HG02571 (cell line): ENCODE results near the gene PNLIPRP3.
"Not testable (repeated sequence)": the region's sequence is repeated elsewhere in the genome, so short reads cannot be mapped to it uniquely, and the experiment has no call there.

ENCODE experiments used
- ATAC-seq: cut with Tn5 transposase; IDR thresholded peaks from one replicate; pipeline ENCODE4 v1.9.1; 2021; ENCODE audit warnings: mild to moderate bottlenecking, moderate library complexity; ENCODE audit not compliant: unreplicated experiment

Gene PNLIPRP3

DNA sequence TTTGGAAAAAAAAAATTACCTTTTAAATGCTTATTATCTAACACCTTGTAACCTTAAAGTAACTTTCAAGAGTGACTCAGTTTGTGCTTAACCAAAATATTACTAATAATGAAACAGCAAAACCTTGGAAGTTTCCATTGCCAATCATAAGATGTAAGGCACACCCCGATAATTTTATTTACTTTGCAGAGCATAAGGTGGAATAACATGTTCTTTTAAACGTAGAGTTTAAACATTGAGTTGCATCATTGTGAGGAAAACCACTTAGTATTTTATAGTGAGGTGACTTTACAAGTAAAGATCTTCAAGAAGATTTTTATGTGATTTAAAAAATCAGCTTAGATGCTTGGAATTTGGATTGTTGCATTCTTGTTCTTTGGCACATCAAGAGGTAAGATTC lies at the start of gene PNLIPRP3:
Gene PNLIPRP3 (plus strand): TSS at position 177 of the 400 bp plus-strand sequence. CDS start 166 bp downstream, at position 343.
- no peak for ATAC-seq

GRCh38 chr10:116382290-116382689 lies 45.4 kb upstream of the PNLIPRP3 start:
- no peak for ATAC-seq

DNA sequence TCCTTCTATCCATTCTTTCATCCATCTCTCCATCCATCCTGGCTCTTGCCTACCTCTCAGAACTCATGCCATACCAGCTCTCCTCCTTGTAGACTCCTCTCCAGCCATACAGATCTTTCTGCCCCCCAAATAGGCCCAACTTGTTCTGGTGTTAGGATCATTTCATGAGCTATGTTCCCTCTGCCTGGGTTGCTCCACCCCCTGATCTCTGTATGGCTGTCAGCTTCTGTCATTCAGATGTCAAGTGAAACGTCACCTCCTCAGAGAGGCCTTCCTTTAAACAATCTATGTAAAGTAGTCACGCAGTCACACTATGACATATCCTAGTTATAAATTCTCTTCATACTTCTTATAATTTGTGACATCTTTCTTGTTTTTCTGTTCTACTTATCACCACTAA lies 42.3 kb upstream of the PNLIPRP3 start:
- ATAC-seq: no peak

GRCh38 chr10:116385994-116386809 lies 41.4 kb upstream of the PNLIPRP3 start:
- ATAC-seq: no peak

DNA sequence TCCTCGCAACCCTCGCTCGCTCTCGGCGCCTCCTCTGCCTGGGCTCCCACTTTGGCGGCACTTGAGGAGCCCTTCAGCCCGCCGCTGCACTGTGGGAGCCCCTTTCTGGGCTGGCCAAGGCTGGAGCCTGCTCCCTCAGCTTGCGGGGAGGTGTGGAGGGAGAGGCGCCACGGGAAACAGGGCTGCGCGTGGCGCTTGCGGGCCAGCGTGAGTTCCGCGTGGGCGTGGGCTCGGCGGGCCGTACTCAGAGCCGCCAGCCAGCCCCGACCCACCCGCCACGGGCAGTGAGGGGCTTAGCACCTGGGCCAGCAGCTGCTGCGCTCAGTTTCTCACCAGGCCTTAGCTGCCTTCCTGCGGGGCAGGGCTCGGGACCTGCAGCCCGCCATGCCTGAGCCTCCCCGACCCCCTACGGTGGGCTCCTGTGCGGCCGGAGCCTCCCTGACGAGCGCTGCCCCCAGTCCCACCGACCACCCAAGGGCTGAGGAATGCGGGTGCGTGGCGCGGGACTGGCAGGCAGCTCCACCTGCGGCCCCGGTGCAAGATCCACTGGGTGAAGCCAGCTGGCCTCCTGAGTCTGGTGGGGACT lies 34.3 kb upstream of the PNLIPRP3 start:
- not testable (repeated sequence) for ATAC-seq

GRCh38 chr10:116395223-116395985 lies 32.2 kb upstream of the PNLIPRP3 start:
- no peak for ATAC-seq

GRCh38 chr10:116398224-116398623 lies 29.4 kb upstream of the PNLIPRP3 start:
- no peak for ATAC-seq

GRCh38 chr10:116402858-116403257 lies 24.8 kb upstream of the PNLIPRP3 start:
- ATAC-seq: no peak

GRCh38 chr10:116403740-116404250 lies 23.9 kb upstream of the PNLIPRP3 start:
- ATAC-seq: no peak

DNA sequence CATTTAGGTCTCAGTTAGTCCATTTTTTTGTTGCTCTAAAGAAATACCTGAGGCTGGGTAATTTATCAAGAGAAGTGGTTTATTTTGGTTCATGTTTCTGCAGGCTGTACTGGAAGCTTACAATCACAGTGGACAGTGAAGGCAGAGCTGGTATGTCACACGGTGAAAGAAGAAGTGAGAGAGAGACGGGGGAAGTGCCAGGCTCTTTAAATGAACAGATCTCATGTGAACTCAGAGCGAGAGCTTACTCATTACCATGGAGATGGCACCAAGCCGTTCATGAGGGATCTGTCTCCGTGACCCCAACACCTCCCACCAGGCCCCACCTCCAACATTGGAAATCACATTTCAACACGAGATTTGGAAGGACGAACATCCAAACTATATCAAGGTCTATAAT lies 18.9 kb upstream of the PNLIPRP3 start:
- ATAC-seq: no peak

DNA sequence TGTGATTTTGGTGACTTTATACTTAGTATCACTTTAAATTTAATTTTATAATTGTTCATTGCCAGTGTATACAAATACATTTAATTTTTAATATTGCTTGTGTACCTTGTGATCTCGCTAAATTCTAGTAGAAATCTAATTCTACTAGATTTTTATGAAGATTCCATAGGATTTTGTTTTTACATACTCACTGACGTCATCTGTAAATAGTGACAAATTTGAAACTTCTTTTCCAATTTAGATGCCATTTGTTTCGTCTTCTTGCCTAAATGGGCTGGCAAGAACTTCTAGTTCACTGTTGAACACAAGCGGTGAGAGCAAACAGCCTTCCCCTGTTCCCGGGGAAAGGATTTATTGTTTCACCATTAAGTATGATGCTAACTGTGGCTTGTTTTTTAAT lies 17.3 kb upstream of the PNLIPRP3 start:
- ATAC-seq: no peak

GRCh38 chr10:116417821-116418220 lies 9.8 kb upstream of the PNLIPRP3 start:
- ATAC-seq: no peak

- no peak for ATAC-seq
Observed at GRCh38 chr10:116418389-116418788, 9.3 kb upstream of the PNLIPRP3 start.

GRCh38 chr10:116421815-116422214 lies 5.8 kb upstream of the PNLIPRP3 start:
- no peak for ATAC-seq

DNA sequence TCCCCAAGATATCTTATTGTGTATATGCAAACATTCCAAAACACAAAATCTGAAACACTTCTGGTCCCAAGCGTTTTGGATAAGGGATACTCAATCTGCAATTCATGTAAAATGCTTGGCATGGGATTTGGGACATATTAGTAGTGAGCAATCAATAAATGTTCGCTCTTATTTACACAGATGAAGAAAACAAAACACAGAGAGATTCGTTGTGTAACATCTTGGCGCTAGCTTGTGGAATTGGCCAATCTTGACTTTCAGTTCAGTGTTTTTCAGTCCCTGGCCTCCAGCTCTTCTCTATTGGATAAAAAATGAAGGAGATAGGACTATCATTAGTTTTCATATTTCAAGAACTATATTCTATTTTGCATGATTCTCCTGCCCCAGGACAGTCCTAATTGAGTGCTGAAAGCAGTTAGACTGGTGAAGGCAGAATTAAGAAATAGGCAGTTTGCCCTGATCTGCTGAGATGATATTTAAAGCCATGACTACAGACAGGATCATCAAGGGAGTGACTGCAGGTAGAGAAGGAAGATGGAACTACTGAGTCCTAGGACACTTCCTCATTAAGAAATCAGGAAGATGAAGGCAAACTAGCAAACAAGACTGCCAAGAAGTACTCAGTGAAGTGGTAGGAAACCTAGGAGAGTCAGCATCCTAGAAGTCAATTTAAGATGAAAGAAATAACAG lies 1.8 kb downstream of the PNLIPRP3 start:
- ATAC-seq: no peak

GRCh38 chr10:116430288-116430687 lies 2.6 kb downstream of the PNLIPRP3 start:
- ATAC-seq: no peak

DNA sequence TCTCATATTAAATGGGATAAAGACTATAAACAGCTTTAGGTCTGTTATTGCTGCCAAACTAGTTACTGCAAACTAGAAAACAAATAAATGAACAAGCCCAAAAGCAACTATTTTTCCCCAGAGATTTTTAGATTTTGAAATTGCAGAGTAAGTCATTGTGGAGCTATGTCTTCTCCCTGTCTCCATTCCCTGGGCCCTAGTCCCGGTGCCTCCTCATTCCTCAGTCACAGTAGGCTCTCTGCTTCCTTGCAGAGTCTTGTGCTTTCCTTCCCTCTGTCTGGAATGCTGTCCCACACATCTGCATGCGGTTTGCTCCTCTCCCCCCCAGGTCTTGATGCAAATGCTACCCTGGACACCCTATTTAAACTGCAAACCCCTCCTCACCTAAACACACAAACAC lies 4.0 kb downstream of the PNLIPRP3 start:
- ATAC-seq: no peak

GRCh38 chr10:116437076-116437692 lies 9.5 kb downstream of the PNLIPRP3 start:
- ATAC-seq: no peak

GRCh38 chr10:116440330-116441030 lies 12.8 kb downstream of the PNLIPRP3 start:
- no peak for ATAC-seq
